Neural progenitor cell (in vitro differentiated cells): ENCODE results near the gene IL36B.

ENCODE experiments used
- EZH2 ChIP-seq: fragments of 200-600 bp; sonication (generic); IDR thresholded peaks from 2 replicates; pipeline ENCODE4 v1.6.1; 2017; ENCODE audit warnings: antibody characterized with exemption, mild to moderate bottlenecking, moderate library complexity
- TF ChIP-seq, protein P1 (sequence below): fragments of 200-600 bp; sonication (generic); IDR thresholded peaks from 2 replicates; pipeline ENCODE4 v1.5.1; 2017; ENCODE audit warnings: antibody characterized with exemption, mild to moderate bottlenecking

- TF ChIP-seq, protein P1, sequence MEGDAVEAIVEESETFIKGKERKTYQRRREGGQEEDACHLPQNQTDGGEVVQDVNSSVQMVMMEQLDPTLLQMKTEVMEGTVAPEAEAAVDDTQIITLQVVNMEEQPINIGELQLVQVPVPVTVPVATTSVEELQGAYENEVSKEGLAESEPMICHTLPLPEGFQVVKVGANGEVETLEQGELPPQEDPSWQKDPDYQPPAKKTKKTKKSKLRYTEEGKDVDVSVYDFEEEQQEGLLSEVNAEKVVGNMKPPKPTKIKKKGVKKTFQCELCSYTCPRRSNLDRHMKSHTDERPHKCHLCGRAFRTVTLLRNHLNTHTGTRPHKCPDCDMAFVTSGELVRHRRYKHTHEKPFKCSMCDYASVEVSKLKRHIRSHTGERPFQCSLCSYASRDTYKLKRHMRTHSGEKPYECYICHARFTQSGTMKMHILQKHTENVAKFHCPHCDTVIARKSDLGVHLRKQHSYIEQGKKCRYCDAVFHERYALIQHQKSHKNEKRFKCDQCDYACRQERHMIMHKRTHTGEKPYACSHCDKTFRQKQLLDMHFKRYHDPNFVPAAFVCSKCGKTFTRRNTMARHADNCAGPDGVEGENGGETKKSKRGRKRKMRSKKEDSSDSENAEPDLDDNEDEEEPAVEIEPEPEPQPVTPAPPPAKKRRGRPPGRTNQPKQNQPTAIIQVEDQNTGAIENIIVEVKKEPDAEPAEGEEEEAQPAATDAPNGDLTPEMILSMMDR = no peak
- TF ChIP-seq EZH2 = no peak
Observed at GRCh38 chr2:113054066-113054465, 1.4 kb upstream of the IL36B start.
